ENCODE results near the gene GZMM. TPM values are rescaled to one million over a fixed set of nuclear protein-coding genes. Genes with fewer than 3 reads are reported as not detected.
"Not testable (repeated sequence)": the region's sequence is repeated elsewhere in the genome, so short reads cannot be mapped to it uniquely, and the experiment has no call there.

Gene GZMM
- total RNA-seq, 1 experiment from 2014 or later, result not detected

DNA sequence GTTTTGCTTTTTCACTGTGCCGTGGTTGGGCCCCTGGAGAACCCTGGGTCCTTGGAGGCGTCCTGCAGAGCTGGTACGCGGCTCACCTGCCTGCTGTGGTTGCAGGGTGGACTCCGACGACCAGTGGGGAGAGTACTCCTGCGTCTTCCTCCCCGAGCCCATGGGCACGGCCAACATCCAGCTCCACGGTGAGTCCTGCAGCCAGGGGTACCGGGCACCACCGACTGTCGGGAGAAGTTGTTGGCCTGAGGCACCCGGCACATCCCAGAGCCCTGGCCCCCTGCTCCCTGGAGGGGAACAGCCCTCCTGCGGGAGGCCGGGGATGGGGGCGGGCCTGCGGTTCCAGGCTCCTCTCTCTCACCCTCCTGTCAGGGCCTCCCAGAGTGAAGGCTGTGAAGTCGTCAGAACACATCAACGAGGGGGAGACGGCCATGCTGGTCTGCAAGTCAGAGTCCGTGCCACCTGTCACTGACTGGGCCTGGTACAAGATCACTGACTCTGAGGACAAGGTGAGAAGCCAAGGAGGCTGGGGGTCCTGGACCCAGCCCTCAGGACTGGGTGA lies 36.5 kb downstream of the GZMM start:
- no peak for DNase-seq (ENCODE audit: extremely low read depth, low read depth)

- DNase-seq (ENCODE audit: extremely low read depth, low read depth), result no peak
These were observed 37.7 kb downstream of the GZMM start for GRCh38 chr19:581399-582111.

GRCh38 chr19:582497-583197 lies 38.8 kb downstream of the GZMM start:
- DNase-seq (ENCODE audit: extremely low read depth, low read depth), result no peak

DNA sequence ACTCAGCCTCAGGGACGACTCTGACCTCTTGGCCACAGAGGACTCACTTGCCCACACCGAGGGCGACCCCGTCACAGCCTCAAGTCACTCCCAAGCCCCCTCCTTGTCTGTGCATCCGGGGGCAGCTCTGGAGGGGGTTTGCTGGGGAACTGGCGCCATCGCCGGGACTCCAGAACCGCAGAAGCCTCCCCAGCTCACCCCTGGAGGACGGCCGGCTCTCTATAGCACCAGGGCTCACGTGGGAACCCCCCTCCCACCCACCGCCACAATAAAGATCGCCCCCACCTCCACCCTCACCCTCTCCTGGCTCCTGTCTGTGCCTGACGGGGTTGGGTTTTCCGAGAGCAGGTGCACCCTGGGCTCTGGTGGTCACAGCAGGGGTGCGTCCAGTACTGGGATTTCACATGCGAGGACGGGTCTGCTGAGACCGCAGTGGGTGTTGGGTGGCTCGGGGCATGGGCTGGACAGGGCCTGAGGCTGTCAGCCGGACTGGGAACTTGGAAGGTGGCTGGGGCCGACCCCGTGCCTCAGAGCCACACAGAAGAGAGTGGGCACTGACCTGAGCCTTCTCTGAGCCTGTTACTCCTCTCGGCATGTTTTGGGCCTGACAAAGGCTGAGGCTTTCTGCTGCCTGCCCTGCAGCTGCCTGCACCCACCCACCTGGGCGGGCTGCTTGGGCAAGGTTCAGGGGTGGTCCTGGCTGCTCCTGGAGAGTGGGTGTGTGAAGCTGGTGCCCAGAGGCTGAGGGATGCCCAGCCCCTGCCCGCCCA lies 39.5 kb downstream of the GZMM start:
- no peak for DNase-seq (ENCODE audit: extremely low read depth, low read depth)

DNA sequence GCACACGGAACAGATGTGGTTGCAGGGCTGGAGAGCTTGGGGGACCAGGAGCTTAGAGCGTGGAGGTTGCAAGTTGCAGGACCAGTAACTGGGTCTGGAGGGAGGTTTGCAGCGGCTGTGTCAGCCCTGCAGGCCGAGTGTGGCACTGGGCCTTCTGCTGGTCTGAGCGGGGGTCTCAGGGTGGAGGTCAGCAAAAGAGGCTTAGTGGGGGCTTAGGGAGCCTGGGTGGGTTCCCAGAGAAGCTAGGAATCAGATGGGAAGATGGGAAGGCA lies 40.1 kb downstream of the GZMM start:
- no peak for DNase-seq (ENCODE audit: extremely low read depth, low read depth)

DNA sequence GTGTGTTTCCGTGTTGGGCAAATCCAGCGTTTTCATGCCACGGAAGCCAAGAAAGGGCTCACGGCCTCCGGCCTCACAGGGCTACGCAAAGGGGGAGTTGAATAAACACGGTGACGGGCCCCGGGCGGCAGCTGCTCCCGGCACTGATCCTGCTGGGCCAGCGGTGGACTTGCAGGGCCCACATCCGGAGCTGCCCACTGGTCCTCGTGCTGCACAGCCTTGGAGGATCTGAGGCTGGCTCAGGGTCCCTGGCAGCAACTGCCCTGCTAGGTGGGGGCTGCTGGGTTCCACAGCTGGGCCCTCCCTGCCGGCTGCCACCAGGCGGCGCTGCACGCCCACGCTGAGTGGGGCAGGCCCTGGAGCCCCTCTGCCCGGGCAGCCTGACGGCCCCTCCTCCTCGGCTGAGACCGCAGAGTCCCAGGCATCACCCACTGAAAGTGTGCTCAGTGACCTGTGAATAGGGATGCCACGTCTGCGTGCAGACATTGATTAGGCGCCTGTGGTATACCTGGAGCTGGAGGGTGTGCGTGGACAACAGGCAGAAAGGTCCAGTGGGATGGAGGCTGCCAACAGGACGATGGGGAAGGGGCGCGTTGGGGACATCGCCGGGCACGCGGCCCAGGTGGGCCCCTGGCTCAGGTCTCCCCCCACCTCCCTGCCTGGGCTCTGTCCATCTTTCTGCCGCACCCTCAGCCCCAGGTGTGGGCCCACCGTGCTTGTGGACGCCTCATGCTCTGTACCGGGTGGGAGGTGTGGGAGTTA lies 40.6 kb downstream of the GZMM start:
- no peak for DNase-seq (ENCODE audit: extremely low read depth, low read depth)

GRCh38 chr19:585146-585545 lies 41.3 kb downstream of the GZMM start:
- not testable (repeated sequence) for DNase-seq (ENCODE audit: extremely low read depth, low read depth)

- DNase-seq (ENCODE audit: extremely low read depth, low read depth), result no peak
These were observed 41.8 kb downstream of the GZMM start for GRCh38 chr19:585551-586110.

DNA sequence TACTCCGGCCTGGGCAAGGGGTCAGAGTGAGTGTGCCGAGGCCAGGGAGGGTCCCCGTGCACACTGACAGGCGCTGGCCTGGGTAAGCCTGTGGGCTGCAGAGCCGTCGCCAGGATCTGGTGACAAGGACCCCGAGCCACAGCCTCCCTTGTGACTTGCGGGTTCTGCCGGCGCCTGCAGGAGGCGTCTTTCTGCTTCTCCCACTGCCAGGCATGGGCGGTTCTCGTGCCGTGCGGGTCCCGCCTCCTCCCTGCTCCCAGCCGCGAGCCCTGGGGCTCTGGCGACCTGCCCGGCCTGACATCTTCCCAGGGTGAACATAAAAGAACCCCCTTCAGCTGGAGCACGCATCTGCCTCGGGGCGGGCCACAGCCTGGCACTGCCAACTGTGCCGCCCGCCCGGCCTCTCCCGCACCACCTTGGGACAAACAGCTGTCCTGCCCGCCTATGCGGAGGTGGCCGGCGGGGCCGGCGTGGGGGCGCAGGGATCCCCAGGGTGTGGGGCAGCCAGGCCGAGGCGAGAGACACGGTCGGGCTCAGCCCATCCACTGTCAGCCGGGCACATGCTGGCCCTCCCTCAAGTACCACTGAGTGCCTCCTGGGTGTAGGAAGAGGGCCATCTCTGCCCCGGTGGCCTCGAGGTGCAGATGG lies 44.4 kb downstream of the GZMM start:
- peak; percentile 79 for DNase-seq (ENCODE audit: extremely low read depth, low read depth)

GRCh38 chr19:588741-589692 lies 45.2 kb downstream of the GZMM start:
- no peak for DNase-seq (ENCODE audit: extremely low read depth, low read depth)

DNA sequence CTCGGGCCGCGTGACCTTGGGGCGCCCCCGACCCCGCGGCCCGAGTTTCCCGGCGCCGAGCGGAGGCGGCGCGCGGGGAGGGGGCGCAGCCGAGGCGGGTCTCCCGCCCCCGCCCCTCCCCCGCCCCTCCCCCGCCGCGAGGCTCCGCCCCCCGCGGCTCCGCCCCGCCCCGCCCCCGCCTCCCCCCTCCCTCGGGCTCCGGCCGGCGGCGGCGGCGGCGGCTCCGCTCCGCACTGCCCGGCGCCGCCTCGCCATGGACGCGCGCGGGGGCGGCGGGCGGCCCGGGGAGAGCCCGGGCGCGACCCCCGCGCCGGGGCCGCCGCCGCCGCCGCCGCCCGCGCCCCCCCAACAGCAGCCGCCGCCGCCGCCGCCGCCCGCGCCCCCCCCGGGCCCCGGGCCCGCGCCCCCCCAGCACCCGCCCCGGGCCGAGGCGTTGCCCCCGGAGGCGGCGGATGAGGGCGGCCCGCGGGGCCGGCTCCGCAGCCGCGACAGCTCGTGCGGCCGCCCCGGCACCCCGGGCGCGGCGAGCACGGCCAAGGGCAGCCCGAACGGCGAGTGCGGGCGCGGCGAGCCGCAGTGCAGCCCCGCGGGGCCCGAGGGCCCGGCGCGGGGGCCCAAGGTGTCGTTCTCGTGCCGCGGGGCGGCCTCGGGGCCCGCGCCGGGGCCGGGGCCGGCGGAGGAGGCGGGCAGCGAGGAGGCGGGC lies 46.0 kb downstream of the GZMM start, which contains the start of gene HCN2:
Gene HCN2, plus strand, starts transcription at position 189 of the 703 bp plus-strand sequence. Its CDS starts 65 bp downstream, at position 254.
- no peak for DNase-seq (ENCODE audit: extremely low read depth, low read depth)

DNA sequence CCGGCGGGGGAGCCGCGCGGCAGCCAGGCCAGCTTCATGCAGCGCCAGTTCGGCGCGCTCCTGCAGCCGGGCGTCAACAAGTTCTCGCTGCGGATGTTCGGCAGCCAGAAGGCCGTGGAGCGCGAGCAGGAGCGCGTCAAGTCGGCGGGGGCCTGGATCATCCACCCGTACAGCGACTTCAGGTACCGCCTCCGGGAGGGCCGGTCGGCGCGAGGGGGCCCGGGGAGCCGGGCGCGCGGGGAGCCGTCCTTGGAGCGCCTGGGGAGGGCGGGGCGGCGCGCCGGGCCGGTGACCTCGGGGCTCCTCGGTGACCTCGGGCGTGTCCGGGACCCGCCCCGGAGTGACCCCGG lies 46.5 kb downstream of the GZMM start:
- no peak for DNase-seq (ENCODE audit: extremely low read depth, low read depth)

GRCh38 chr19:590750-591098 lies 46.9 kb downstream of the GZMM start:
- no peak for DNase-seq (ENCODE audit: extremely low read depth, low read depth)

GRCh38 chr19:591099-591958 lies 47.5 kb downstream of the GZMM start:
- no peak for DNase-seq (ENCODE audit: extremely low read depth, low read depth)

DNA sequence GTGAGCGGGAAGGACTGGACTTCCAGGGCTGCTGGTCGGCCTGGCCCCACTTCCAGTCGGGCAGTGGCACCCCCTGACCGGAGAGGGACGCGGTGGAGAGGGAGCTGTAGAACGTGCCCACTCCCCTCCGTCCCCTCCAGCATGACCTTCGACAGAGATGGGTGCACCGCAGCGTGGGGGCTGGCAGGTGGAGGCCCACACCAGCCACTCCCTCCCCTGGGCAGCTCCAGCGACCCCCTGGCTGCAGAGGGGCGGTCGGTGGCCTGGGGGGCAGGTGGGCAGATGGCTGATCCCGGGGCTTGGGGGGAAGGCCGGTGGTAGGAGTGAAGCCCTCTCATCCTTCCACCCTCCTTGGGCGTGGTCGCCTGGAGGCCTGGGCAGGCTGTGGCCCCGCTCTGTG lies 48.2 kb downstream of the GZMM start:
- no peak for DNase-seq (ENCODE audit: extremely low read depth, low read depth)

- DNase-seq (ENCODE audit: extremely low read depth, low read depth), result no peak
These were observed 49.2 kb downstream of the GZMM start for GRCh38 chr19:593055-593454.

DNA sequence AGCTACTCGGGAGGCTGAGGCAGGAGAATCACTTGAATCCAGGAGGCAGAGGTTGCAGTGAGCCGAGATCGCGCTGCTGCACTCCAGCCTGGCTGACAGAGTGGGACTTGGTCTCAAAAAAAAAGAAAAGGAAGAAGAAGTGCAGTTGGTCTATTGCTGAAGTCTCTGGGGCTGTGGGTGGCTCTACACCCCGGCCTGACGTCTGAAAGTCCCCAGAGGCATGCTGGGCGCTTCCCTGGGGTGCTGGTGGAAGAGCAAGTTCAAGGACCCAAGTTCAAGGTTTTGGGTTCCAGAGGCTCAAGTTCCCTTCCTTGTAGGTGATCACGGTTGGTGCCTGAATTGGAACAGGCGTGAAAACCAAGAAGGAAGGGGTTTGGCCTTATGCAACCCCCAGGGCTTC lies 49.7 kb downstream of the GZMM start:
- DNase-seq (ENCODE audit: extremely low read depth, low read depth), result no peak

All from NCI-H460 (cell line).